Measurements from ENCODE around the gene NCKAP1.

The NCKAP1 gene

GRCh38 chr2:182866461-182867406 is 171.5 kb downstream of the NCKAP1 start, which contains the start of gene FRZB:
Gene FRZB (minus strand): TSS chr2:182866637. CDS start chr2:182866552, 85 bp downstream.
- peak; percentile 36 for DNase-seq

GRCh38 chr2:182866095-182866460 is 172.2 kb downstream of the NCKAP1 start:
- no peak for DNase-seq

- DNase-seq, result no peak
Observed at GRCh38 chr2:182864949-182865570, 173.2 kb downstream of the NCKAP1 start.

- no peak for DNase-seq
Observed at GRCh38 chr2:182863642-182864041, 174.6 kb downstream of the NCKAP1 start.

GRCh38 chr2:182862091-182862490 is 176.2 kb downstream of the NCKAP1 start:
- DNase-seq, result no peak

GRCh38 chr2:182860858-182861257 is 177.4 kb downstream of the NCKAP1 start:
- no peak for DNase-seq

Measured in NCI-H1105 (cell line).